RWPE2 (cell line): Measurements from ENCODE around the gene TSTD1.
A peak's percentile ranks its signal among the peaks of the same experiment; 100 is the strongest.

Experiments
- ATAC-seq: fragments of 200-7000 bp; cut with Tn5 transposase; 3 replicates; pipeline ENCODE4 v1.9.1; 2021; ENCODE audit warnings: low read depth
- DNase-seq: peaks from one replicate; pipeline ENCODE4 v3.0.0-alpha.2; 2020; ENCODE audit warnings: low spot score
- H3K27ac ChIP-seq: fragments of 450-650 bp; 2 replicates; pipeline ENCODE4 v1.5.1; 2017; ENCODE audit warnings: mild to moderate bottlenecking; ENCODE audit not compliant: poor library complexity, severe bottlenecking
- H3K27me3 ChIP-seq: fragments of 250-450 bp; sonication (Bioruptor Pico); 2 replicates; pipeline ENCODE4 v1.5.1; 2021; ENCODE audit warnings: mild to moderate bottlenecking, moderate library complexity; ENCODE audit not compliant: insufficient read depth, poor library complexity, severe bottlenecking
- H3K36me3 ChIP-seq: fragments of 250-450 bp; sonication (Bioruptor Pico); 2 replicates; pipeline ENCODE4 v1.5.1; 2020; ENCODE audit warnings: low read depth, mild to moderate bottlenecking, moderate library complexity
- H3K4me1 ChIP-seq: fragments of 250-450 bp; sonication (Bioruptor Pico); 2 replicates; pipeline ENCODE4 v1.5.1; 2021; ENCODE audit warnings: mild to moderate bottlenecking, moderate library complexity; ENCODE audit not compliant: insufficient read depth, poor library complexity, severe bottlenecking
- H3K4me3 ChIP-seq: fragments of 250-450 bp; sonication (Bioruptor Pico); 2 replicates; pipeline ENCODE4 v1.5.1; 2021; ENCODE audit warnings: mild to moderate bottlenecking, moderate library complexity; ENCODE audit not compliant: severe bottlenecking
- H3K9me3 ChIP-seq: fragments of 250-450 bp; sonication (Bioruptor Pico); 2 replicates; pipeline ENCODE4 v1.5.1; 2021; ENCODE audit warnings: mild to moderate bottlenecking, moderate library complexity; ENCODE audit not compliant: severe bottlenecking
- CTCF ChIP-seq: fragments of 450-650 bp; IDR thresholded peaks from one replicate; pipeline ENCODE4 v1.5.1; 2017; ENCODE audit warnings: mild to moderate bottlenecking, moderate library complexity; ENCODE audit not compliant: poor library complexity, severe bottlenecking

Gene TSTD1

GRCh38 chr1:161045736-161046604 is 7.2 kb upstream of the TSTD1 start, which contains the start of gene USF1:
Gene USF1, minus strand, starts transcription at chr1:161045977. Its CDS starts 2,702 bp downstream, at chr1:161043275.
- ATAC-seq (peak; percentile 84), DNase-seq (peak; percentile 89)
- peaks cover 7% of the 10 kb centered on the region for H3K4me1 ChIP-seq
- H3K36me3 ChIP-seq, result peaks cover 21% of the 10 kb centered on the region
- H3K27me3 ChIP-seq, result no peaks in the 10 kb centered on the region
- peak within 1 kb of the TSS; percentile 62 for H3K4me3 ChIP-seq
- no peaks in the 10 kb centered on the region for H3K9me3 ChIP-seq
- H3K27ac ChIP-seq, result peak within 1 kb of the TSS; percentile 74
- TF ChIP-seq CTCF, result no peak

- DNase-seq, result no peak
- peaks cover 7% of the 10 kb centered on the region for H3K4me1 ChIP-seq
- H3K27me3 ChIP-seq, result no peaks in the 10 kb centered on the region
- no peaks in the 10 kb centered on the region for H3K9me3 ChIP-seq
- H3K36me3 ChIP-seq, result peaks cover 30% of the 10 kb centered on the region
- no peak for TF ChIP-seq CTCF
- peak overlapping the region; percentile 62 for H3K4me3 ChIP-seq
- peak overlapping the region; percentile 74 for H3K27ac ChIP-seq
- ATAC-seq, result peak; percentile 58
Measured at GRCh38 chr1:161044908-161045735, 6.4 kb upstream of the TSTD1 start.

GRCh38 chr1:161044535-161044907 is 5.8 kb upstream of the TSTD1 start:
- Histone ChIP-seq H3K36me3 (peaks cover 36% of the 10 kb centered on the region), H3K4me1 (peaks cover 7% of the 10 kb centered on the region)

GRCh38 chr1:161039546-161039945 is 782 bp upstream of the TSTD1 start:
- no peak overlapping the region for H3K27ac ChIP-seq
- no peak overlapping the region for H3K4me3 ChIP-seq
- H3K27me3 ChIP-seq, result no peaks in the 10 kb centered on the region
- H3K9me3 ChIP-seq, result no peaks in the 10 kb centered on the region
- TF ChIP-seq CTCF, result no peak
- DNase-seq (no peak), ATAC-seq (no peak)
- H3K36me3 ChIP-seq, result peaks cover 42% of the 10 kb centered on the region
- H3K4me1 ChIP-seq, result peaks cover 6% of the 10 kb centered on the region

More at GRCh38 chr1:161044535-161044907, 5.8 kb upstream of the TSTD1 start:
- ATAC-seq (no peak), DNase-seq (no peak)
- no peaks in the 10 kb centered on the region for H3K9me3 ChIP-seq
- H3K27me3 ChIP-seq, result no peaks in the 10 kb centered on the region
- TF ChIP-seq CTCF, result no peak
- H3K27ac ChIP-seq, result peak overlapping the region; percentile 74
- H3K4me3 ChIP-seq, result peak overlapping the region; percentile 62
